DMS153 (cell line): ENCODE results near the gene MYO1B.

ENCODE experiments used
- DNase-seq: peaks from one replicate; lab custom pipeline; 2025; lab: John Stamatoyannopoulos, UW

Gene MYO1B

DNA sequence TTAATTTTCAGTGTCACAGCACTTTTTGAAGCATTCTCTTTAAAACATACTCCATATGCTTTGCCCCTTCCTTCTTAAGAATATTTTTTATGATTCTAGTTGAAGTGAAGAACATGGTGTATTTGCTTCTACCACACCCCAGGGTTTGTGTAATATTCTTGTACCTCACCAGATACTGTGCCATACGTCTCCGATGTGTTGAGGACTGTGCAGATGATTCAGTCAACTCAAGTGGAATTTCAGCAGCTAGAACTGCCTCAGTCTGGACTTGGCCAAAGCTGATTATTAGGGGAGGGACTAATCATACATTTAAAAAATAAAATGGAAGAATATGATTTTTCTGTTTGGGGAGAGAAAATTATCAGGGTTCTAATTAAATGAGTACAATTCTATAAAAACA, 115.7 kb downstream of the MYO1B start:
- no peak for DNase-seq

DNA sequence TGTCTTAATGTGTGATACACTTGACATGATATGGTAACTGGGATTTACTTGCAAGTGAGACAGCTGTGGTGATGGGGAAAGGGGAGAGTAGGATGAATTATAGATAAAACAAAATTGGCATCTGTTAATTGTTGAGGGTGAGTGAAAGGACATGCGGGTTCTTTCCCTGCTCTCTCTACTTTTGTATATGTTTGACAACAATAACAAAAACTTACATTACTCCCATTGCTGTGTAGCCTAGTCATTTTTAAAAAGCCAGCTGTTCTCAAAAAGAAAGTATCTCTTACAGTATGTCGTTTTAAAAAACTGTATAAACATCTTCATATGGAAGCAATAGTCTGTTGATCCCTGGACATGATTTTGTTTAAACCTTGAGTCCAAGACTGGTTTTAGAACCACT, 117.6 kb downstream of the MYO1B start:
- no peak for DNase-seq

DNA sequence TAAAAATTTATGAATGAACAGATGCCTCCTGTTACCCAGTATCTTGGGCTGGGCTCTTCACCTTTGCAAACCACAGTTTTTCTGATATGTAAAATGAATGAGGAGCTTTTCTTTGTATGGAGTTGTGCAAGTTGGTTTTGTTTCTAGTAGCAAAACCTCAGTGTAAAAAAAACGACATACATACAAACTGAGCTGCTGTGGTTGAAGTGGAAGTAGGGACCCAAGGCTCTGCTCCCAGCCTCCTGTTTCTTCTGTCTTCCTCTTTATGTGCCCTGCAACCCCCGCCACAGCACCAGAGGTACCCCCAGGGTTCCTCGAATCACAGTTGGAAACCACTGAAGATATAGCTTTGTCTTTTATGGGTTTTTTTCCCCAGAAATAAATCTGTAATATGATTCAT, 118.1 kb downstream of the MYO1B start:
- no peak for DNase-seq

DNA sequence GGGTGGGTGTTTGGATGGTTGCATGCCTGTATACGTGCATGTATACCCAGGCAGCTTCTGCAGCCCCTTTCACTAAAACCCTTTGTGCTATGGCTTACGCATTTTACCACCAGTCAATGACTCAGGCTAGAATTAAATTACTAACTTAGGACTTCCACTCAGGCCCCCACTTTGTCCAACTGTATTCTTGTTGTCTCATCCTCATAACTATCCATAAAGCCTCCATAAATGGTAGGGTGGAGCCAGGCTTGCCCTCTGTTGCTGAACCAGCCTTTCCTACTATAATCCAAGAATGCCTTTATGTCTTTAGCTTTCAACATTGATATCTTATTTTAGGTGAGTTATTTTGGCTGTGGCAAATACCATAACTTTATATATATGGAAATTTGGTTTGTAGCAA, 119.9 kb downstream of the MYO1B start:
- no peak for DNase-seq

DNA sequence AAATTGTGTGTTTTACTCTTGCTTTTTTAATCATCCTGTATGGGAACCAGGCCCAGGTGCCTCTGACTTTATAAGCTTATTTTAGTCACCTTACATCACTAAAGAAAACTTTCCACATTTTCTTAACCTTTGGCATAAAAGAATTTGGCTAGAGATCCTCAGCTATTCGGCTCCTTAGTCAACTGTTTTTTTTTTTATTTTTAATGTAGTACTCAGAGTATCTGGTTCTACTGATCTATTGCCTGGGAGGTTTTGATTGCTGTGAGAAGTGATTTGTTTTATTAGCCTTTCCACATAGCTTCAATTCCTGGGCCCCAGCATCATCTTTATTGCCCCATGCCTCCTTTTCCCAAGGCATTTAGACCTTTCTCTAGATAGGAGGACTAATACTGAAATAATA, 121.0 kb downstream of the MYO1B start:
- DNase-seq = no peak

DNA sequence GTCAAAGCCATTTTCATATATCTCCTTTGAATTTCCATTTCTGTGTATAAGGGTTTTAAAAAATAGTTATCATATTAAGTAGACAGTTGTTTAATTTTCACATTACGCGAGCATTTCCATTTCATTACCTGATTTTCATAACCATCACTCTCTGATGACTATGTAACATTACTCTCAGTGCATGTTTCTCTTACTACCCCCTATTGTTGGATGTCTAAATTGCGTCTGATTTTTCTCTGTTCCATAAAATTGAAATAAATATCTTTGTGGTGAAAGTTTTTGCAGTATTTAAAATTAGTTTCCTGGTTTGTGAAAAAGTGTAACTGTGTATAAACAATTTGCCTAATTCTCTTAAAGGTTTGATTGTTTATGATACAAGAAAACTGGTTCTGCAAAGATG, 123.8 kb downstream of the MYO1B start:
- DNase-seq = no peak

DNA sequence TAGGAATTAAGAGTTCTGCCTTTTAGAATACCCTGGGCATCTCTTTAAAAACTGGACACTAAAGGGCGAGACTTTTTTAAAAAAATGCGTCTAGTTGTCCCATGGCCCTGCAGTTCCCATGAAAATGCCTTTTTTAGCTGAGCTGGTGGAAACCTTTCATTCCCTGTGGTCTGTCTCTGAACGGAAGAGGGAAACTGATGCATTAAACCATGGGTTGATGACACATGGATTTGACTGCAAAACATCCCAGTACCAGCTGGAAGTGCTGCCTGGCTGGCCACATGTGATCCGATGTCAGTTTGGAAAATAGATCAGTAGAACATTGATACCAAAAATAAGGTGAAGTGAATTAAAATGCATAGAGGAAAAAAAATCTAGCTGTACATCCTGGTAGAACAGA, 129.2 kb downstream of the MYO1B start:
- no peak for DNase-seq

DNA sequence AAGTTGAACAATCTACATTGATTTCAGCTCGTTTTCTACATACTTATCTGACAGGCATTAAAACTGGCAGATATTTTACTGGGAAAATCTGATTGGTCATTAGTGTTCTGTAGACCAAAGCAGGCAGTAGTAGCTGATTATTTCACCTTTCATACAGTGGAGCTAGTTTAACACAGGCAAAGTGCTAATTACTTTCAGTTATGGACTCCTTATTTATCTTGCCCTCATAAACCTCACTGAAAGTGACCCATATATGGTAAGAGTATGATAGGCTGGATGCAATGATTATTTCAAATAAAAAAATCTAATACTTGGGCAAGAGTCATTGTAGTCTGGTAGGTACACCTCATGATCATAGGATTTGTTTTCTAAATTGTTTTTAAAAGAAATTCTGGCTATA, 129.7 kb downstream of the MYO1B start:
- DNase-seq = no peak

DNA sequence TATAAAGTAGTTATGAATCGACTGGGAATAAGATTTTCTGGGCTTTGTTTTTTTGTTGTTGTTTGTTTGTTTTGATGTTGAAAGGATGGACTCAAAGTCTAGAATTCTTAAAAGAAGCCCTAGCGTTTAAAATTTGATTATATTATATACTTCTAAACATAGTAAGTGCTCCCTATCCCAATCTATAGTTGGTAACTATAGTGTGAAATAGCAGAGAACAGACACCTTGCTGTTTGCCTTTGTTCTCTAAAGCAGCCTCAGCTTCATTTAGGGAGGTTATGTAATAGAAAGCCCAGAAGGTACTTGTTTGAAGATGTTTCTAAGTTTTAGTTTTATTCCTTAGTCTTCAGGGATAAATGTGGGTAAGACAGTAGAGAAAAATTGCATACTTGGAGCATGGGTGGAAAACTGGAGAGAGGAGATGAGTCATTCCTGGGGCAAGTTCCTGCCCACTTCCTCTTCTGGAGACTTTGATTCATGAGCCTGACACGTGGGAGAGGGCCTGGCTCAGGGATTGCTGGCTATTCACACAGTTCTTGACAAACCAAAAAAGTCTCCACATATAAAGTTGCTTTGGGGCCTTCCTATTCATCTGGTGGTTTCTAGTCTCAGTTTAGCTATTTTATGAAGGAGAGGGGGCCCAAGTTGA, 131.9 kb downstream of the MYO1B start:
- peak; percentile 35 for DNase-seq

DNA sequence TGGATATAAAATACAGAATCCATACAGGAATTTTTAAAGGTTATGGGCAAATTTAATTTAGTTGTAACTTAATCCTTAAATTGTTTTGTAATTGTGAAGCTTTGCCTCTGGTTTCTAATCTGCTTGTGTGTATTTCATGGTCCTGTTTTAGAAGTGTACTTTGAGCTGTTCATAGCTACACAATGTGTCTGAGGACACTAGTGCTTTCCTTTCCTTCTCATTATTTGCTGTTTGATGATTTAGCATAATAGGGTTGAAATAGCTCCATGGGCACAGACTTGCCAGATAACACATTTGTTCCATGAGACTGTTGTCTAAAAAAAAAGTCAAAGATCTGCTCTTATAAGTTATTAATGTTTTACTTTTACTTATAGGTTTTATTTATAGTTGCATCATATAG, 134.2 kb downstream of the MYO1B start:
- no peak for DNase-seq

DNA sequence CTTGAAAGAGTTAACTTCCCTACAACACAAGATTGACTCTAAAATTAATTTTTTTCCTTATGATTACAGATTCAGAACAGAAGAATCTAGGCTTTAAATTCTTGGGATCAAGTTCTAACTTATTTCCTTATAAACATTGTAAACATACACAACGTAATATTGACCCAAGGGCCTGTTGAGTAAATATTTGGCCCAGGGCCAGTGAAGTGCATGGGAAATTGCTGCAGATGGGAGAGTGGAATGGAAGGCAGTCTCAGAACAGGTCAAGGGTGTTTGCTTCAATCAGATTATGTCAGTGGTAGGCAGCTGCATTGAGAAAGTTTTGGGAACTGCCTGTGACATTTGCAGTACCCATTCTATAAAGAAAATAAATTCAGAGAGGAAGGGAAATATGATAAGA, 137.6 kb downstream of the MYO1B start:
- DNase-seq = peak; percentile 28

DNA sequence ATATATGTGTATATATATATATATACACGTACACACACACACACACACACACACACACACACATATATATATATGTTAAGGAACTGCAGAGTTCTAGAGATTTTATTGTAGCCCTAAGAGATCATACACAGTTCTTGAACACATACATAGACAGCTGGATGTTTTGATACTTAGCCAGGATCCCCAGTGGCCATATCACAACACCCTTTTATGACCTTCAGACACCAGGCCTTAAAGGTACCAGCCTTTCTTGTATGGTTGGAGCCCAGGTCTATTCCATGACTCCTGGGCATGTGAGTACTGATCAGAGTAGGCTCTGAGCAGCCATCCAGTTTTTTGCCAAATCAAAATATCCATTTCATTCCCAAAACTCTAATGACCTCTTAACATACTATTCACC, 138.3 kb downstream of the MYO1B start:
- DNase-seq = no peak

DNA sequence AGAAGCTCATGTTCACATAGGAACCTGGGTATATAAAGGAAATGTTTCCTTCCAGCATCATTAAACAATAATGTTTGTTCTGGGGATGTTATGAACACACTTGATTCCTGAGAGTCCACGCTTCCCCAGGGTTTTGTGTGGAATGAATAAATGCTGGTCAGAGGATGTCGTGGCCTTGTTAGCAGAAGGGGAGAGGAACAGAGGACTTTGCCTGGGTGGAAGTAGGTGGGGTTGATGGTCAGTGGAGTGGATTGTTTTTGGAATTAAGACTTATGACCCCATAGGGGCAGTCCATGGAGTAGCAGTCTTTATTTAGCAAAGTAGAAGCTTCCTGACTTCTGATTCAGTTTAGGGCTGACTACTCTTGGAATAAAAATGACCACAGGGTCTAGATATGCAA, 139.6 kb downstream of the MYO1B start:
- DNase-seq = peak; percentile 4

DNA sequence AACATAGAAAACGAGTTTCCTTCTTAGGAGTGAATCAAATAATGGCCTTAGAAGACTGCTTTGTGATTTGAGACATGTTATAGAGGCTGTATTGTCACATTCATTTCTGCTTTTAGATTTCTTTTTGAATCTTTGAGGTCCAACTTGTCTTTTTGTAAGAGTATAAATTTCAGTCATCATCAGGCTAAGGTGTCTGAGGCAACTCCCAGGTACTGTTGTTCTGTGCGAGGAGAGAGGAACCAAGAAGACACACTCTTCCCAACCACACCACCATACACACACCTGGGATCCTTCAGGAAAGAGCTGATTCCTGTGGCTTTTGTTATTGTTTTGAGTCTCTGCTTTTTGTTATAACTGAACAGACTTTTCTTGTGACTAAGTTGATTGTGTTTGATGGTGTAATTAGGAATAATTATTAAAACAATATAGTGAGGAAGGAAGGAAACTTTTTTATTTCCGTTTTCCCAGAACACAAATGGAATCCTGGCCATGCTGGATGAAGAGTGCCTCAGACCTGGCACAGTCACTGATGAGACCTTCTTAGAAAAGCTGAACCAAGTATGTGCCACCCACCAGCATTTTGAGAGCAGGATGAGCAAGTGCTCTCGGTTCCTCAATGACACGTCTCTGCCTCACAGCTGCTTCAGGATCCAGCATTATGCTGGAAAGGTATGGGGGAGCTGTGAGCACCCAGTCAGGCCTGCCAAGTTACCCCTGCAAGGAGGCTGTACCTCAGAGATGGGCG, 140.4 kb downstream of the MYO1B start:
- no peak for DNase-seq

DNA sequence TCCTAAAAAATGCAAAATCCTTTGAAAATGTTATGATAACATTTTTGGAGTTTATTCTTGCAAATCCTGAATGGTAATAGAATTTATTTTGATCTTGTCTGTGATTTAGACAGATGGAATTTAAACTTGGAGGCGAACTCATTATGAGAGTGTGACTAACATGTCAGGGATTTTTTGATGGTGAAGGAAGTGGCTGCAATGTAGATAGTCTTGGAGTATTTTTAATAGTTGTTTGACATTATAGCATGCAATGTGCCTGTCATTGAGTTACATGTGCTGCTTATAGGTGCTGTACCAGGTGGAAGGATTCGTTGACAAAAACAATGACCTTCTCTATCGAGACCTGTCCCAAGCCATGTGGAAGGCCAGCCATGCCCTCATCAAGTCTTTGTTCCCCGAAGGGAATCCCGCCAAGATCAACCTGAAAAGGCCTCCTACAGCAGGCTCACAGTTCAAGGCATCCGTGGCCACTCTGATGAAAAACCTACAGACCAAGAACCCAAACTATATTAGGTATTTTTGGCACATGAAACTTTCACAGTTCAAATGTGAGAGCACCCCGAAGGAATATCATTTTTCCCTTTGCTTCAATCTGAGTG, 141.8 kb downstream of the MYO1B start:
- no peak for DNase-seq

DNA sequence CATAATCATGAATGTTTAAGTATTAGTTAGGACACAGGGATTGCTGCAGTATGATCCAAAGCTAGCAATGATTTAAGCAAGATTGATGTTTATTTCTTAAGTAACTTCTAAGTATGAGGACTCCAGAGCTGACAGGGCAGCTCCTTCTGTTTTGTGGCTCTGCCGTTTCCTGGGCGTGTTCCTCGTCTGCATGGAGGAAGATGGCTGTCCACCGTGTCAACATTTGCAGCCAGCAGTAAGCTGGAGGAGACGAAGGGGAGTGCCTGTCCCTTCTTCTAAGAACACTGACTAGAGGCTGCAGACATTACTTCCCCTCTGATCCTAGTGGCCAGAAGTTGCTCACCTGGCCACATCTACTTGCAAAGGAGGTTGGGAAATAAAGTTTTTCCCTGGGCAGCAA, 144.1 kb downstream of the MYO1B start:
- no peak for DNase-seq

DNA sequence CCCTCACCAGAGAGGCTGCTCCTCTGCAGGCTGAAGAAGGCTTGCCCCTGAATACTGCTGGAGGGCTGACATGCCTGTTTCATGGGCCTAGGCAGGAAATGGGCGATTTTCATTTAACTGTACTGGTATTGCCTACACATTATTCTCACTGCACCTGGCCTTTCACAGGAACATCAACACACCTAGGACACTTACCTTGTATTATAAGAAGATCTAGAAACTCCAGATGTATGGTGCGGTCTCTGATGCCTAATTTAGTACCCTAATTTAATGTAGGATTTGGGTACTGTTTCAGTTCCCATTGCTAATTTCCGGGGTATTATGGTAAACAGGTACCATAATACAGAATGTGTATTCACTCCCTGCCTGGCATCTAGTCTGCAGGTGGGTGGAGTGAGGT, 146.0 kb downstream of the MYO1B start:
- no peak for DNase-seq

DNA sequence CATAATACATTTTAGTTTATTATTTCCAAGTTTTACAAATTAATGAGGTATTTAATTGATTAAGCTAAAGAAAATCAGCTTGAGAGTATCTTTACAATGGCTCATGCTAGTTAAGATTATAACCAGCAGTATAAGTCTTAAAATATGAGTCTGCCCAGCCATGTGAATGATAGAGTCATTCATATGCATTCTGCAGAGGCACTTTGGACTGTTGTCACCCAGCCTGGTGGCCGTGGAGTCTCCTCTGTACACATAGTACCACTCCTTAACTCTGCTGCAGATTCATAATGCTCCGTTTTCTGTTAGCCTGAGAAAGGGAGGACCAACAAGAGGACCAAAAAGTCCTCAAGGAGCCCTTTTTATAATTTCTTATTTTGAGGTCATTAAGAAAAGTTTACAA, 148.8 kb downstream of the MYO1B start:
- no peak for DNase-seq

DNA sequence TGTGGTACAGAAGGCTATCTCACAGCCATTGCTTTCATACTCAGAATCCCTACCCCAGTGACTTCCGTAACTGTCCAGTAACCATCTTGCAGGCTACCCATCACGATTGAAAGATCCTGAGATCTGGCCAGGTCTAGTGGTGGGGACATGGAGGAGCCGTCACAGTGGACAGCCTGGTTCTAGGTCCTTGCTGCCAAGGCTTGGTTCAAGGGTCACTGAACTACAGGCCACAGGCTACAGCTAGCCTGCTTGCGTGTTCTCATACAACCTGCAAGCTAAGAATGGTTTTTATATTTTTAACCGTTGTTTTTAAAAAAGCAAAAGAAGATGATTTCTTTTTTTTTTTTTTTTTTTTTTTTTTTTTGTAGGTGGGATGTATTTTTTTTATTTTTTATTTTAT, 151.6 kb downstream of the MYO1B start:
- no peak for DNase-seq

DNA sequence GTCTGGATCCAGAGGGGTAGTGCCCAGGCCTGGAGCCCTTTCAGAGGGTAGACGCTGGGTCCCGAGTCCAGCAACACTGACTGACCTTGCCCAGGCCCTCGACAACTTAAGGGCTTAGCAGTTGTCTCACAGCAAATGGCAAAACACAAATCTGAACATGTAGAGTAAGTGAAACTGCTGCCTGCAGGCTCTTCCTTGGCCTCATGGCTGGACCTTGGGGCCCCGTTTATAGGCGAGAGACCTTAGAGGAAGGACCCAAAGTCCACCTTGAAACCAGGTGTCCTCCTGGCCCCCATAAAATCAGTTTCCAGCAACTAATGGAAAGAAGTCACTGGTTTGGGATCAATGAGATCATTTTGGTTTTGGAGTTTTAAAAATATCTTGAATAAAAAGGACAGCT, 154.4 kb downstream of the MYO1B start:
- no peak for DNase-seq

DNA sequence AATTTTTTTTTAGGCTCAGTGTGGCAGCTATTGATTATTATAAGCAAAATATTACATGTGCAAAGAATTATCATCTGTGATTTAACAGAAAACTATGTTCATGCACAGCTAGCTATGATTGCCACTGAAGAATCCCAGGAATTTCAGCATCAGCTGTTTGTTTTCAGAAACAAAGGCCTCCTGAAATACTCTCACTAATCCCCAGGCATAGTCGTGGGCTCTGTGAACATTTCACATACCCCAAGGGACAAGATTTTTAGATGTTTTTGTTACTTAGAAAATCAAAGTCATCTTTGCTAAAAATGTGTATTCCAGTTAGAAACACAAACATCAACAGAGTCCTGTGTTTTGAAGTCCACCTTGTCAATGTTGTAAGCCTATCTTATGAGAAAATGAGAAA, 156.1 kb downstream of the MYO1B start:
- no peak for DNase-seq

DNA sequence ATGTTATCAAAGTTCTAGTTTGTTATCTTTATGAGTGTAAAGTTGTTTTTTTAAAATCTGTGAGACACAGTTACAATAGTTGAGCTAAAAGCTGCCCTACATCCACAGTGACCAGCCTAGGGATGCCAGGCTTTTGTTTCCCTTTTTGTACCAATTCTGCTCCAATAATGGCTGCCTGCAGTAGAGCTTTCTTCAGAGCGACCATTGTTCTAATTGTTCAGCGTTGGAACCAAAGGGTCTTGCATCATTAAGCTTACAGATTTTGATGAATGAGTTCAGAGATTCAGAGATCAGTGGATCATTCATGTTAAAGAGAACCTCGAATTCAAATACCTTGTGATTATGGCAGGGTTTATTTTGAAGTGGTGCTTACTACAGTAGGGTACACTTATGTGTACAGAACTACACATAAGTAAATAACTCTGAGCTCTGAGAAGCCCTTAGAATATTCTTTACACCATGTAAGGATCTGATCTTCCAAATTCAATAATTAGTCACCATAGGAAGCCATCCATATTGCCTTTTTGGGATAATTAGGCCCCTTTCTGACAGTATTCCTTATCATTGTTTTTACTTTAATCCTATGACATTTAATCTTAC, 157.9 kb downstream of the MYO1B start:
- DNase-seq = no peak

DNA sequence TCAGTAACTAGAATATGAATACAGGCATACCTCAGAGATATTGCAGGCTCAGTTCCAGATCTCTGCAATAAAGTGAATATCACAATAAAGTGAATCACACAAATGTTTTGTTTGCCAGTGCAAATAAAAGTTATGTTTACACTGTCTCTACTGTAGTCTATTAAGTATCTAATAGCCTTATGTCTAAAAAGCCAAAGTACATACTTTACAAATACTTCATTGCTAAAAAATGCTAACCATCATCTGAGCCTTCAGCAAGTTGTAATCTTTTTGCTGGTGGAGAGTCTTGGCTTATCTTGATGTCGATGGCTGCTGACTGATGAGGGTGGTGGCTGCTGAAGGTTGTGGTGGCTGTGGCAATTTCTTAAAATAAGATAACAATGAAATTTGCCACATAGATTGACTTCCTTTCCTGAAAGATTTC, 159.4 kb downstream of the MYO1B start:
- DNase-seq = no peak
